ENCODE measurements around the gene TRAPPC14.

TRAPPC14 gene

DNA sequence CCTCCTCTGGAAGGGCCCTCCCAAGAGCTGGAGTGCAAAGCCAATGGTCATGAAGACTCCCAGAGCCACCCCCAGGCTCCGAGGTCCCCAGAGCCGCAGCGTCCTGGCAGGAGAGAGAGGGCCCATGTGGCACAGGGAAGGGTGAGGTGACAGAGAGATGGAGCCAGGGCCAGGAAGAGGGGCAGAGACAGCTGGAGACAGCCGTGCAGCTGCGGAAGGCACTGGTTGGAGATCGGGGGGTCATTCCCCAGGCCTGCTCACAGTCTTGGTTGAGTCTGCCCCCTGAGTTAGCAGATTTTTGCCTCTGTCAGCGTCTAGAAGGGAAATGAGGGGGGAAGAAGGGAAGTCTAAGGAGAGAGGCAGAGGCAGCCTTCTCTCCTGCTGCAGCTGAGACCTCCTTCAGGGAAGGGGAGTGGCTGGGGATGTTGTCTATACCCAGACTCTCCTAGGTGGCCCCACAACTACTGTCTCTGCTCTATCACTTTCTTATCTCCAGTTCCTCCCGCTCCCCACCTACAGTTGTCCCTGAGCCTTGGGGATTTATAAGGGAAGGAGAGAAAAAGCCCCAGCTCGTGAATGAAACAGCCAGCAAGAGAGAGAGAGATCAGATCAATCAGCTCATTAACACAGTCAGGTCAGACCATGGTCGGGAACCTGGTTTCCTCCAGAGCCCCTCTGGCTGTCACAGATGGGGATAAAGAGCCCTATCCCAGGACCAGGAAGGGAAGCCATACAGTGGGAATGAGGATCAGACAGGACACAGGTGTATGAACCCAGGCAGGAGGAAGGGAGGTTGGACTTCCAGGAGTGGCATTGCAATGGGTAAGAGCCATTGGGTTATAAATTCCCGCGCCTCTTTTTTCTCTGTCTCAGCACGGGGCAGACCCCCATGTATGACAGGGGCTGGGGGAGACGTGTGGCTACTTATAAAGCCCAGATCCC lies 8.7 kb upstream of the TRAPPC14 start:
- no peak for TF ChIP-seq JUND (IDR thresholded peaks at IDR 0.05; ENCODE audit: low read depth)
- in situ Hi-C loops (cut with HindIII; ENCODE audit: low pct_unique_long_range_greater_than_20kb, low sequenced_read_pairs): no loop called here
- DNase-seq (ENCODE audit: low read depth in 1 of 2, low spot score in 1 of 2): no peak

DNA sequence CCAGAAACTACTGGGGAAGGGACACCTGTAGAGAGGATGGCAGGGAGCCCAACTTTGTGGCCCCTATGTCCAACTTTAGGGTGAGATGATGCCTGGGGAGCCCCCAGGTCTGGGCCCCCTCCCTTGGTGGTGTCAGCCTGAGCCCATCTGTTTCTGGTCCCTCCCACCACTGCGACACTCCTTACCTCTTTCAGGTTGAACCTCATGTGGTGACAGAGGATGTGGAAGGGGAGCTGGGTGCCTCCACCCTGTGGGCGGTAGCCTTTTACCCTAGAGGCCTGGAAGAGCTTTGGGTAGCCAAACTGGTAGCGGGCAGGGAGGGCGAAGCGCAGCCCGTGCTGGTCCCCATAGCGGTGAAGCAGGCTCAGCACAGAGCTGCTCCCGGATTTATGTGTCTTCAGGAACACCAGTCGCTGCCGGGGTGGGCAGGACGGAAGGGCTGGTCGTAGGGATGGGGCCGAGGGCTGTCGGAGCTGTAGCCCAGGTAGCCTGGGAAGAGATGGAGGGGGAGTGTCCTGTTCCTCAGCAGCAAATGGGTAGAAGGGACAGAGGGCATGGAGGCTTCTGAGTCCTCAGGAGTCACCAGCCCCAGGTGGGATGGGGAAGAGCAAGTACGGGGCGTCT lies 7.9 kb upstream of the TRAPPC14 start:
- TF ChIP-seq JUND (IDR thresholded peaks at IDR 0.05; ENCODE audit: low read depth): no peak
- DNase-seq (ENCODE audit: low read depth in 1 of 2, low spot score in 1 of 2): no peak
- in situ Hi-C loops (cut with HindIII; ENCODE audit: low pct_unique_long_range_greater_than_20kb, low sequenced_read_pairs): no loop called here

DNA sequence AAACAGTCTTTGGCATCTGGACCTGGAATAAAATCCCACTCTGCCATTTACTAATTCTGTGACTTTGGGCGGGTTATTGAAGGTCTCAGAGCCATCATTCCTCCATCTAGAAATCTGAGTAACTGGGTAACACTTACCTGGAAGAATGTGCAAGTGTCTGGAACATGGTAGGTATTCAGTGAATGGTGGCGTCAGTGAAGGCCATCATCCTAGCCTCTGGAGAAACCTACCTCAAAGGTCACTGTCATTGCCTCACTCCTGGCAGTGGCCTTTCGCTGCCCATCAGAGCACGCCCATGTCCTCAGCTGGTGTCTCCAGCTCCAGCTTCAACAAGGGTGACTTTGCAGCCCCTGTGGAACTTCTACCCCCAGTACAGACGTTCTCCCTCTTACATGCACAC lies 5.3 kb upstream of the TRAPPC14 start:
- TF ChIP-seq JUND (IDR thresholded peaks at IDR 0.05; ENCODE audit: low read depth): no peak
- no peak for DNase-seq (ENCODE audit: low read depth in 1 of 2, low spot score in 1 of 2)
- in situ Hi-C loops (cut with HindIII; ENCODE audit: low pct_unique_long_range_greater_than_20kb, low sequenced_read_pairs): no loop called here

DNA sequence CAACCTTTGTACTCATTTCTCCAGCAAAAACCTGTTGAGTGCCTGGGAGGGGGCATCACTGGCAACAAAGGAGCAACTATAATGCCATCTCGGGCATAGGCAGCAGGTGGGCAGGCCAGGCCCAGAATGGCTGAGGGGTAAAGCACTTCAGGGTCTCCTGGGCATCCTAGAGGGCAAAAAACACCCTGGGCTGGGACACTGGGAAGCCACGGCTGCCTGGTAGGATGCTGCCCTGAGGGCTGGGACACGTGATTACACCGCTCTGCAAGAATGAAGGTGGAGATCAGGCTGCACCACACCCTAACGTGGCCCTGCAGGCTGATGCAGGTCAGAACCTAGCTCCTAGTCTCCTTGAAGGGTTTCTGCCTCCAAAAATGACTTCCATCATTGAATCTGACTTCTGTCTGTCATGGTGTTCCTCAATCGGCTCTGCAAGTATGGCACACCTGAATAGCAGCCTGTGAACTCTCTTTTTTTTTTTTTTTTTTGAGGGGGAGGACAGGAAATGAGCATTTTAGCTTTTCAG lies 4.5 kb upstream of the TRAPPC14 start:
- no peak for DNase-seq (ENCODE audit: low read depth in 1 of 2, low spot score in 1 of 2)
- no peak for TF ChIP-seq JUND (IDR thresholded peaks at IDR 0.05; ENCODE audit: low read depth)
- in situ Hi-C loops (cut with HindIII; ENCODE audit: low pct_unique_long_range_greater_than_20kb, low sequenced_read_pairs): no loop called here

DNA sequence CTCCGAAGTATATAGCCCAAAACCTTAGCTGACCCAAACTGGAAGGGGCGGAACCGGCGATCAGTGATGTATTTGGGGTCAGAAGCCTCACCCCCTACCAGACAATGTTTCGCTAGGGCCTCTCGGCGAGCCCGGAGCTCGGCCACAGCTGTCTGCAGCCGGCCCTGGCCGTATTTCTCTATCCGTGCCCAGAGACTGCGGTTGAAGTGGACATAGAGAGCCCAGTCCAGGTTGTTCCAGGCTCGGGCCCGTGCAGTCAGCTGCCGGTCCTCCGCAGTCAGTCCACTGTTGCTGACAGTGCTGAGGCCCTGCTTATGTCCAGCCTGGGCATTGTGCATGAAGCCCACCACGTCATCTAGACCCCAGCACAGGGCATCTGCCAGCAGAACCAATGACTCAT lies 1.5 kb upstream of the TRAPPC14 start:
- in situ Hi-C loops (cut with HindIII; ENCODE audit: low pct_unique_long_range_greater_than_20kb, low sequenced_read_pairs): no loop called here
- DNase-seq (ENCODE audit: low read depth in 1 of 2, low spot score in 1 of 2): no peak
- TF ChIP-seq JUND (IDR thresholded peaks at IDR 0.05; ENCODE audit: low read depth): no peak

DNA sequence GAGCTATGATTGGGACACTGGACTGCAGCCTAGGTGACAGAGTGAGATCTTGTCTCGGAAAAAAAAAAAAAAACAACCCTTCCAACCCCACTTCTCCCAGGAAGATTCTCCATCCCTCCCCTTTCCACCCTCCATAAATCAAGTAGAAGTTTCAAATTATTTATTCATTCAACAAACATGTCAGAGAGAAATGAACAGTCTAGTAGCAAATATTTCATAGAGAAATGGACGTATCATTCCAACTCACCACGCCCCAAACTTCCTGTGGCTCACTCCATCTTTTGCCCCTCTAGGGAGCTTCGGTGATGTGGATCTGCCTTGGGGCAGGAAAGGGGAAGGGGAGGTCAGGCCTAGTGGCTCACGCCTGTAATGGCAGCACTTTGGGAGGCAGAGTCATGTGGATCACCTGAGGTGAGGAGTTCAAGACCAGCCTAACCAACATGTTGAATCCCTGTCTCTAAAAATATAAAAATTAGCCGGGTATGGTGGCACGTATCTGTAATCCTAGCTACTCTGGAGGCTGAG lies 638 bp upstream of the TRAPPC14 start:
- no peak for DNase-seq (ENCODE audit: low read depth in 1 of 2, low spot score in 1 of 2)
- in situ Hi-C loops (cut with HindIII; ENCODE audit: low pct_unique_long_range_greater_than_20kb, low sequenced_read_pairs): no loop called here
- no peak for TF ChIP-seq JUND (IDR thresholded peaks at IDR 0.05; ENCODE audit: low read depth)

DNA sequence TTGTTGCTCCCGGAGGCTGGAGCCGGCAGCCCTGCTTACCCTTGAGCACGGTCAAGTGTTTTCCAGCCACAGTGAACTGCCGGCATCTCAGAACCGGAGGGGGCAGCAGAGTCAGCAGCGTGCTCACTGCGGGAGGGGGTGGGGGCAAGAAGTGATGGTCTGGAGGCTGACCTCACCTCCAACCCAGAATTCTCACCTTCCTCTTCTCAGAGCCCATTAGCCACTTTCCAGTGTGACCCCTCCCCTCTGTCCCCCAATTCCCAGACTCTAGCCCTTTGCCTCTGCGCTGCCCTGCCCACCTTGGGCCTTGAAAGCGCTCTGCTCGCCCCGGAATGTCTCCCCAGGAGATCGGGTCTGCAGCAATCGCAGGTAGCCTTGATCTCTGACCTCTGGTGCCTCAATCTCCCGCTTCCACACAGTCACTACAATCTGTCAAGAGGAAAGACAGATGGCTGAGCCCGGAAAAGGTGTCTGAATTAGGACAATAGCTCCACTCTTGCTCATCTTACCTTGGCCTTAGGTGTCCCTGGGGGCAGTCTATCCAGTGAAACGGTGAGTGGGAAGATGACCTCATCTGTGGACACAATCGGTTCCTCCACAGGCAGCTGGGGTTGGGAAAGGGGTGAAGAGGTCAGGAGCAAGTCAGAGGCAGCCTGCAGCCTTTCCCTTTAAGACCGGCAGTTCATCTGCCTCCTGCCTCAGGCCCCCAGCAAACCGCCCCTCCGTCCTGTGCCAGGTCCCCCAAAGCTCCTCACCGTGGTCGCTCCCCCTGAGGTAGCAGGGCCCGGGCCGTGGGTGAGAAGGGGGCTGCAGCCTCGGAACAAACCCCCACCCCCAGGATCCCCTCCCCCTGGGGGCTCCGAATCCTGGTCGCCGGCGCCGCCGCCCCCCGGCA lies 942 bp downstream of the TRAPPC14 start:
- no peak for TF ChIP-seq JUND (IDR thresholded peaks at IDR 0.05; ENCODE audit: low read depth)
- in situ Hi-C loops (cut with HindIII; ENCODE audit: low pct_unique_long_range_greater_than_20kb, low sequenced_read_pairs): no loop called here
- DNase-seq (ENCODE audit: low read depth in 1 of 2, low spot score in 1 of 2): peak in 1 of 2 experiments; percentile 35

DNA sequence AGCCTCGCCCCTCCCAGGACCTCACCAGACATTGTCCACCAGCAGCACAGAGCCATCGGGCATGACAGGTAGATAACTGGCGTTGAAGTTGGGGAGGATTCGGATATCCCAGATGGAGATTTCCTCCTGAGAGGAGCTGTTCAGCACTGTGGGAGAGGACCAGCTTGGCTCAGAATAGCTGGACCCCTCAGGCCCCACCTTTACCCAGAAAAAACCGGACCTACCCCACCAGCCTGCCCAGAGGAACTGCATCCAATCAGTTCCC lies 1.5 kb downstream of the TRAPPC14 start:
- TF ChIP-seq JUND (IDR thresholded peaks at IDR 0.05; ENCODE audit: low read depth): no peak
- in situ Hi-C loops (cut with HindIII; ENCODE audit: low pct_unique_long_range_greater_than_20kb, low sequenced_read_pairs): no loop called here

DNA sequence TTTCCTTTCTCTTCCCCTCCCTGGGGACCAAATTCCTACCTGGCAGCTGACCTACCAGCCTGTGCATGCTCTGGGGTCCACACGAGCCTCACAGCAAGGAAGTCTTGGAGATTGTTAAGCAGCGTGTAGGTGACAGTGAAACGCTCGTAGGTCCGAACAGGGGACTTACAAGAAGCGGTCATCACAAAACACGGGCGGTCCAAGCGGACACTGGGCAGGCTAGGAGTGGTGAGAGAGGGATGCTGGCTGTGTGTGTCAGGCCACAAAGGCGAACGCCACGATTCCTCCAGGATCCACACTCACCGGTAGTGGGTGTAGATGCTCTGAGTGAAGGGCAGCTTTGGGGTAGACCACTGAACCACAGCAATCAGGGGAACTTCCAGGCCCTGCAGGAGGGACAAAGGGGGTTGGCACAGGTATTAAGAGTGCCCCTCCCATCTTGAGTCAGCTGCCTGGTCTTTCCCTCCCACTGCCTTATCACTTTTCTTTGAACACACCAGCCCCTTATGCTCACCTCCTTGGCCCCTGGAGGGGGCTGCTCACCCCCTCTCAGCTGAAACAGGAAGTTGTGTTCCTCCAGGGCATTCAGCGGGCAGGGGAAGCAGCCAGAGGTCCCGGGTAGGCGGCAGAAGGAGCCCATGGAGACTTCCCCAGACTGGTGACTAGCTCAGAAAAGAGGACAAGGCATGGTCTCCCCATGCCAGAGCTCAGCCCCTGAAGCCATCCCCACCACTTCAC lies 2.0 kb downstream of the TRAPPC14 start:
- no peak for DNase-seq (ENCODE audit: low read depth in 1 of 2, low spot score in 1 of 2)
- no peak for TF ChIP-seq JUND (IDR thresholded peaks at IDR 0.05; ENCODE audit: low read depth)
- in situ Hi-C loops (cut with HindIII; ENCODE audit: low pct_unique_long_range_greater_than_20kb, low sequenced_read_pairs): no loop called here

More for the DNA sequence above, 1.5 kb downstream of the TRAPPC14 start:
- DNase-seq (ENCODE audit: low read depth in 1 of 2, low spot score in 1 of 2): no peak

DNA sequence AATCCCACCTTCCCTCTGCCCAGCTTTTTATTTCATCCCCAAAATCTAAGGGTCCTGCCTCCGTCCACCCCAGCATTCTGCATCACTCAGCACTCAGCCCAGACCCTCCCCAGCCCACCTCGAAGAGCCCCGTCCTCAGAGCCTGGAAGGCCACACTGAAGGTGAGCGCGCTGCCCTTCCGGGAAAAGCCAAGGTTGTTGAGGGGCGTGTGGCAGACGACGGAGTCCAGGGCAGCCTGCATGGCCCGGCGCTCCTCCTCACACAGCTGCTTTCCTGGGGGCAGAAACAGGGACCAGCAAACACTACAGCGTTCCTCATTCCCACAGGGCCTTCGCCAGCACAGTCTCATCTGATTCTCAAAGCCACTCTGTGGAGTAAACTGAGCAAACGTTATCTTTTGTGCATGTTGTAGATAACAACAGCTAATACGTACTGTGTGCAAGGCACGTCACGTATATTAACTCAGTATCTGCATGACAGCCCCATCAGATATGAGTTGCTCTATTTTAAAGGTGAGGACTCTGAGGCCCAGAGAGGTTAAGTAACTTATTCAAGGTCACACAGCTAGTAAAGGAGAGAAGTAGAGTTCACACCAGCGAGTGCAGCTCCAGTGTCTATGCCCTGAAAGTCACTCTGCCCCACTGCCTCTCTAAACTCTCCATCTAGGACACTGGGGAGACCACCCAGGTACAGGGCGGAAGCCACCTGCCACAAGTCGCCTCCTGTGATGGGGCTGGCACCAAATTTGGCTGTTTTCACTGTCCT lies 2.8 kb downstream of the TRAPPC14 start:
- in situ Hi-C loops (cut with HindIII; ENCODE audit: low pct_unique_long_range_greater_than_20kb, low sequenced_read_pairs): no loop called here
- no peak for DNase-seq (ENCODE audit: low read depth in 1 of 2, low spot score in 1 of 2)
- TF ChIP-seq JUND (IDR thresholded peaks at IDR 0.05; ENCODE audit: low read depth): no peak

Measured in T47D (cell line).